NOMO-1 treated with DMSO at 0.1 percent for 48 hours (cell line): ENCODE data around the gene MED13L.

Experiments
- DNase-seq: peaks from one replicate; lab custom pipeline; 2025; ENCODE audit not compliant: unreplicated experiment; lab: John Stamatoyannopoulos, UW

Gene MED13L

DNA sequence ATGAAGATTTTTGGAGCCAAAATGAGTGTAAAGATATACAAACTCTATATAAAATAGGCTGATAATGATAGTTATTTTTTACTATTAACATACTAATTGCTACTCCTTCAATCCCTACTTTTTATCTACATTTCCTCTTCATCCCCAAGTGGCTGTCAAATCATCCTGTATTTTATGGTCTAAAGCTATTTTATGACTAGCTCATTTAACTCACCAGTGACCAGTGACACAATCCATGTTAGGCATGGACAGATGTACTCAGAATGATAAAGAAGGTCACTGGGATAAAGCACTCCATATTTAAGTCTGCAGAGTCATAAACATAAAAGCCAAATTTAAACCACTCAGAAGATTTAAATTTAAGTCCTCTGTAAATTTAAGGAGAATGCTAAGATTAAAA, 183.0 kb downstream of the MED13L start:
- DNase-seq: no peak

DNA sequence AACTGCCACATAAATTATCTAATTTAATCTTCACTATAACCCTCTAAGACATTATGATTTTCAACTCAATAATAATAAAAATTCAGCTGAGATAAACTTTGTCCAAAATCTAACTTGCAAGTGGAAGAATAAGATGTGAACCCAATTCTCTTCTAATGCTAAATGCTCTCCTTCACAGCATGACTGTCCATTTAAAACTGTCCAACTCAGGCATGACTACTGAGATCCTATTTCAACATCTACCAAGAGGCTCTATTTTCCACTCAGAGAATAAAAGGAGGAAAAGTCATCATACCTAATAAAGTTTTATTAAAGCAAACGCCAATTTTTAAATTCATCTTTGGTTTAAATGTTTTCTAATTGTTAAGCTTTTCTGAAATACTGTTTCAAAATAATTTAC, 183.6 kb downstream of the MED13L start:
- no peak for DNase-seq

DNA sequence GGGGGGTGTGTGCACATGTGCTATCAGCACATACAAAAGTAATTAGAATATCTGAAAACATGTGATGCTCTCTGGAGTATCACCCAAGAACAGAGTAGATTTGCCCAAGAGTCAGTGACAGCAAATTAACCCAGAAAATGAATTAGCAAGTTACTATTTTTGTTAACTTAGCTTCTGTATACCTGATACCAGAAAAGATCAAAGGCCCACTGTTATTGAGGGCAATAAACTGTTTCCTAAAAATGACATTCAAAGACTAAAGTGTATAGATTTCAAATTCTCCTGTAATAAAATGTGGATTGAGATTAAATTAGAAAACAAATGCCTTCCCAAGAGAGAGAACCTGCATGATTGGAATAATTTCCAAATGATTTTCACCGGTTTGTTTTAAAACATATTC, 184.7 kb downstream of the MED13L start:
- DNase-seq: no peak

DNA sequence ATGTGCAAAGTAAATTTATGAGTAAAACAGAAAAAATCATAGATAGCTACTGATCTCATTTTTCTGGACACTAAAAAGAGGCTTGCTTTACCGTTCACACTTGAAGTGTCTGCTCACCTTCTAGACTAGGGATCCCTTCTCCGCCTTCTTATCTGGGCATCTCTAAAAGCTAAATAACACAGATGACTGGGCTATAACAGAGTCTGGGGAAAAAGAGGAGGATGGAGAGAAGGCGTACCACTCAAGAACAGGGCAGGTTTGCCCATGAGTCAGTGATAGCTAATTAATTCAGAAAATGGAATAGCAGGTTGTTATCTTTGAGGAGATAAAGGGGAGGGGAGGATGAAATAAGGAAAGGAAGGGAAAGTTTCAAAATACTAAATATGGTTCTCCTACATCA, 185.3 kb downstream of the MED13L start:
- no peak for DNase-seq

DNA sequence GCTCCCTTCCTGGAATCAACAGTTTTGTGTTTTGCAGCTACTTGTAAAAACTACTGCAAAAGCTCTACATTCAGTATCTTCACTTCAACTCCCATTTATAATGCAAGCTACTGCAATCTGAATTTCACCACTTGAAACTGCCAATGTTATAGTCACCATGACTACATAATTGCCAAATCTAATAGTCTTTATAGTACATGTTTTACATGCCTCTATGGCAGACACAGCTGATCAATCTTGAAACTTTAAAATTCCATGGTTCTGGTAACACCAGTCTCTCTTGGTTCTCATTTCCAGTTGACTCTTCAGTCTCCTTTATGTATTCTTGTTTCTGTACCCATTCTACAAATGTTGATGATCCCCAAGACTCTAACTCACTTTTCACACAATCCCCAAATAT, 185.9 kb downstream of the MED13L start:
- no peak for DNase-seq

DNA sequence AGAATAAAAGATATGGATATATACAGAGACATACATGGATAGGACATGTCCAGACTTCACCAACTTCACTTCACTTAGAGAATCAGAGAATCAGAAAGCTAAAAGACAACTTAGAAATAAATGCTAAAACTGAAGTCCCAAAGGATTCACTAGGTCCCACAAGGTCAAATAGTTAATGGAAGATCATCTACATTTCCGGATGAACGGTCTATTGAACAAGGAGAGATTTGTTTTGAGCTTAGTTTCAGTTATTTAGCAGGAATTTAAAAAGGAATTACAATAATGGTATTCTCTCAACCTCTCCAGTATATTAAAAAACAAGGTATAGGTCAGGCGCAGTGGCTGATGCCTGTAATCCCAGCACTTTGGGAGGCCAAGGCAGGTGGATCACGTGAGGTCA, 187.0 kb downstream of the MED13L start:
- DNase-seq: no peak

DNA sequence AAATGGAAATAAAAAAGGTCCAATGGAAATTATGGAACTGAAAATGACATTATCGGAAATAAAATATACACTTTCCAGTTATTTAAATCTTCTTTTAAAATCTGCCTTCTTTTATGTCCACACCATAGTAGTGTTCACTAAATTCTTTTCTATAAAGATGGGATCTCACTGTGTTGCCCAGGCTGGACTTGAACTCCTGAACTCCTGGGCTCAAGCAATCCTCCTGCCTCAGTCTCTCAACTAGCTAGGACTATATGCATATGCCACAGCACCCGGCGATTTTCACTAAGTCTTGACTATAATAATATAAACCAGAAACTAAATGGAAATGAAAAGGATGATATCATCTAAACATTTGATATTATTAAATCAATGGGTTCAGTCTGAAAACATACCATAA, 188.4 kb downstream of the MED13L start:
- no peak for DNase-seq

DNA sequence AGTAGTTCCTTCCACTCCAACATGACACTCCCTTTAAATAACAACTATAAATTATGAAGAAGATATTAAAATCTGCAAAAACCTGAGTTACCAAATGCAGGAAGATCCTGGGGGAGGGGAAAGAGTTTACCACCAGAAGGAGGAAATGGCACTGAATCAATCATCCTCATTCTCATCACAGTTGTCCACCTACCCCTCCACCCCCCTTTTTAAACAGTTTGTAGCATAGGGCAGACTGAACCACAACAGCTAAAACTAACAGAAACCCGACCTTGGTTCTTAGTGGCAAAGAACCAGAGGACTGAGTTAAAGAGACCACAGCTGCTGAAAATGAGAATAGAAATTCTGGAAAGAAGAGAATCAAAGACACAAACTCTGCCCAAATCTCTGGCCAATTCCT, 189.5 kb downstream of the MED13L start:
- DNase-seq: peak; percentile 61

DNA sequence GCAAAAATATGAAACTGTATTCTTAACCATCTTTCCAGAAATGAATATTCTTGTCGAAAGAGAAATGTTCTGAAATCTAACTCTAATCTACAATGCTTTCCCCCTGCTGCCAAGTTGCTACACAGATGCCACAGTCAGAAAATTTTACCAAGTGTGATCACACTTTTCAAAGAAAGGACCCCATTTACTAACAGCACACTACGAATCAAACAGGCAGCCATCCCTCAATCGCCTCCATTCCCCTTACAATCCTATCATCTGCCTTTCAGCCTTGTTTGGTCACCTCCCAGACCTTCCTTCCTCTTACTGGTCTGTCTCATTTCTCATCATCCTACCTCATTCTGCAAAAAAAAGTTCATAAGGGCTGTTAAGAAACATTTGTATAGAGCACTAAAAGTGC, 190.1 kb downstream of the MED13L start:
- DNase-seq: peak; percentile 36

DNA sequence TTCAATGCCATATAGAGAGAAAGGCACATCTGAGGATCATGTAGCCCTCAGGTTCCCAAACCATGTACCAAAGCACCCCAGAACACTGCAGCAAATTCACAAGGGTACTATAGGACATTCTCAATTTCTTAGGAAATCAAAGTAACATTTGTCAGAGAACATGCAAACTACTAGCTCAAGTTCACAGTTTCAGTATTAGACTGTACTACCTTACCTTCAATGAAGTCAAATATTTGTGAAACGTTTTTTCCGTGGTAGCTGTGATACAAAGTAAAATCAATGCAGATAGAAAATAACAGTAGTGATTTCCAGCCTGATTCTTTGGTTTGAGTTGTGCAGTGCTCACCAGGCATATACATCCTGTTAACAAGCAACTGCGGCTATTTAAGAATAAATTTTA, 197.1 kb downstream of the MED13L start:
- no peak for DNase-seq

DNA sequence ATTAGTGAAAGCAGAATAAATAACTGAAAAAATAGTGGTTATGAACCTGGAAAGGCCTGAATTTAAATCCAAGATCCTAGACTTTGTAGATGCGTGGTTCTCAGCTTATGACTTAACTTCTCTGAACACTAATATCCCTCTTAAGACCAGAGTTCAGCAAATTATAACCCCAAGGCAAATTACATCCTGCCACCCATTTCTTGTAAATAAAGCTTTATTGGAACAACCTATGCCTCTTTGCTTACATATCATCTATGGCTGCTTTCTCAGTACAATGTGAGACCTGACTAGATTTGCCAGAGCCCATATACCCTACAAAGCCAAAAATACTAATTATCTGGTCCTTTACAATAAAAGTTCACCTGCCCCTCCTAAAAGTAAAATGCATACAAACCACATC, 199.1 kb downstream of the MED13L start:
- no peak for DNase-seq

DNA sequence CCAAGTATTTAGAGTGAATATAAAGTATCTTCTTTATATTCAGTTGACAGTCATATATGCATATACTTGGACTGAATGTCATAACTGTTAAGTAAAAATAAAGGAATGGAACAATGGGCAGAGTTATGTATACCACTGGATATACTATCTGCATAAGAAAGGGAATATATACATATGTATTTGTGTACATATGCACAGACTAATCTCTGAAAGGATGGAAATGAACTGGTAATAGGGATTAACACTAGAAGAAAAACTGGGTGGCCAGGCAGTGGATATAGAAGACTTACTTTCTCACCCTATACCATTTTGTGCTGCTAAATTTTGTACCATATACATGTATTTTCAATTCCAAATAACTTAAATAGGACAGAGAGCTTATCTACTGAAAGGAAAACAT, 200.1 kb downstream of the MED13L start:
- DNase-seq: no peak

DNA sequence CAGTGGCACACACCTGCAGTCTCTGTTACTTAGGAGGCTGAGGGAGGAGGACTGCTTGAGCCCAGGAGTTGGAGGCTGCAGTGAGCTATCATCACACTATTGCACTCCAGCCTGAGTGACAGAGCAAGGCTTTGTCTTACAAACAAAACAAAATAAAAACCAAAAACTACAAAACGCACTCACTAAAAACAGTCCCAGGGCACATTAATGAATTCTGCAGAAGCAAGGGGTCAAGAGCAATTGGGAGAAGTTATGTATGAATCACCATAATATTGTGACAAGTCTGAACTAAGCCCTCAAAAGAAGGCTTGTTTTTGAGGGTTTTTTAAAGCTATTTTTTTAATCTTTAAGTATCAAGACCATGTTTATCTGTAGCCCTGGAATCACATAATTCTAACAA, 201.1 kb downstream of the MED13L start:
- DNase-seq: no peak

DNA sequence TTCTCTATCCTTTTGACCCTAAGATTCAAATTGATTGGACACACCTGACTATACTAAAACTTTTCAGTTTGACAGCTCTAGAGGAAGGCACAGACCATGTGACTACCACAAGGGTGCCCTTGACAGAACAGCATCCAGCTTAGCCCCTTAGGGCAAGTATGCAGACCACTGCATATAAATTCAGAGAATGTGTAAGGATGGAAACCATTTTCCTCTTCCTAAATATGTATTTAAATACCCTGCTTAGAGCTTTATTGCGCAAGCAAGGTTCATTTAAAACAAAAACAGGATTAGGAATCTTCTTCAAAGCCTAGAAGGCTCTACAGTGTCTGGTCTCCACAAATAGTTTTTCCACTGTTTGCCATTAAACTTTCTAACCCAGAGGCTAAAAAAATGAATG, 202.8 kb downstream of the MED13L start:
- DNase-seq: no peak

DNA sequence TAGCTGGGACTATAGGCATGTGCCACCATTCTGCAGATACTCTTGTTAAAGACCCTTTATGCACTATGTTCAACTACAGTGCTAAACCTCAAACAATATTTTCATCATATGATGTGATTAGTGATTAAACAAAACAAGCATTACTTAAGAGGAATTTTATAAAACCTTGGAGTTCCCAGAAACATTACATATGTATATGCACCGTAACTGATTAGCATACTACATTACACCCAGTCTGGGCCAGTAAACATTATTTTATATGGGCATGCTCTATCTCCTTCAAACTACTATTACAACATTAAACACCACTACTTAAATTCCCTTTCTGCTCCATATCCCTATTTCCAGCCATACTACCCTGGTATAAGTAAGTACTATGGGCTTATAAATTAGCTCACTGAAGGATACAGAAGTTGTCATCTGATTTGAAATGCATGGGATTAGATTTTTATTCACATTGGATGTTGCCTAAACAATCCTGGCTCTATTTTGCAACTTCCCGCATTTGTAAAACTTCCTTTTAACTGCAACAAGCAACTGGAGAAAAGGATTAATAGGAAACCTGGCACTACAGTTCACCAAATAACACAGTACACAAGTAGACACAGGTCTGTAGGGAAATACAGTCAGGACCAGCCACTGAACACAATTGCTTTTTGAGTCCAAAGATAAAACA, 205.8 kb downstream of the MED13L start:
- no peak for DNase-seq

DNA sequence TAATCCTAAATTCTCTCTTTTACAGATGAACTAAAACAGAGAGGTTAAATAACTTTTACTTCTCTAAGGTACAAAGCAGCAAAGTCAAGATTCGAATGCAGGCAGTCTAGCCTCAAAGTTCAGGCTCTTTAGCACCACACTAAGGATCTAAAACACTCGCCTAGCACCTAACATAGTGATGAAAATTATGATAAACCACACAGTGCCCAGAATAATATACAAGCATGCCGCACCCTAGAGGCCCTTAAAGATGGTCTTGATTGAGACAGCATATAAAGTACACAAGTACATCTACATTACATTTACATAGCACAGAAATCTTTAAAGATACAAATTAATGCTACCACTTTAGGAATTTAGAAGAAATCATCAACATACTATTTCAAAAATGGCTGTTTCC, 207.0 kb downstream of the MED13L start:
- no peak for DNase-seq

DNA sequence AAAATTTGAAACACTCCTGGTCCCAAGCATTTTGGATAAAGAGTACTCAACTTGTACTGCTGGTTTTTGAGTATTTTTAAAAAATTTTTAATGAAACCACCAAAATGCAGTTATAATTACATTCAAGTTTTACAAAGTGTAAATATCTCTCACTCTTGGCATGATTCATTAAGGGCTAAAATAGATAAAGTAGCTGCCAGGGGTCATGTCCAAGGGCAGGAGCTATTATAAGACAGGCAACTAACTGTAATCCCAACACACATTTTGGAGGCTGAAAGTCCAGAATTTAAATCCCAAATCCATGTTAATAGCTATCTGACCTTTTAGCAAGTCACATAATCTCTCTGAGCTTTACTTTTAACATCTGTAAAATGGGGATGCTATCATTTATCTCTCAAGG, 207.6 kb downstream of the MED13L start:
- DNase-seq: no peak

DNA sequence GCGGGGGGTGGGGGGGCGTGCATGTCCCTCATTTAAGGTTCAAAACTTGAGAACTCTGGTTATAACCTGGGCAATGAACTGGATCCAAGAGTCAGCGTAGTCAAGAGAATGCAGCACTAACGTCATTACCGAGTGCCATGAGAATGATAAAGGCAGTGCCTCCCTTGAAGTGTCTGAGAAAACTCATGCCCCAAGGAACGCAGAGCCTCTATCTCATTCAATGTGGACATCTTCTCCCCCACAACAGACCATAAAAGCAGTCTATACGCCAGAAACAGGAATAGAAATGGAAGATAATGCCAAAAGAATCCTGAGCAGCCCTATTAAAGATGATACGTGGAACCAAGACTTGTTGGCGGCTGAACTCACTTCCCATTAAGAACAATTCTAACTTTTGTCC, 208.6 kb downstream of the MED13L start:
- no peak for DNase-seq

DNA sequence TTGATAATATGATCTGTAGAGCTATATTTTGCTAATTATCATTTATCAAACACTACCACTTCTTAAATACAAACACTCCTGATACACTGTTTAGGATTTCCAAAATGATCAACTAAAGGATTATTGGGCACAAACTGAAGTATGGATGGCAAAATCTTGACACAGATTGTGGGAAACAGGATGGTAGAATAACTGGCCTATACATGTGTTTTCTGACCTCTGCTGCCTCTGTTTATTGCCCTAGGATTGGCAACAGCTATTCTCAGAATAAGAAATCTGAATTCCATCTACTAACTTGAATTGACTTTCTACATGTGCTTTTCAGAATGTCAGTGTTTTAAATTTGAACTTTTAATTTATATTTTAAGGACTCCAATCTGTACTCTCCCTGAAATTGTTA, 209.1 kb downstream of the MED13L start:
- no peak for DNase-seq

DNA sequence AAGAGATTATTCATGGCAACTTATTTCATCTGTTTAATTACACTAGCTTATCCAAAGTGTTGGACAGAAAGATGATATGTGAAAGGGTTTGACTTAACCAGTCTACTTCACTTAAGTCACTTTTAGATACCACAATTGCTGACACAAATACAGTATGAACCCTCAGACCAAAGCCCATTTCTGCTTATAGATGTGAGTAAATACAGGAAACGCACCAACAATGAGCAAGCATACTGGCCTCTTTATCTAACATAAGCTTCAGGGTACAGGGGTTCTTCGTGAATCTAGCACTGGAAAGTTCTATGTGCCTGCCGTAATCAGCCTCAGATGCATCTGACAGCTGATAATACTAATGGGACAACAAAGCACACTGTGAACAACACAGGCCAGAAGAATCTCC, 209.6 kb downstream of the MED13L start:
- no peak for DNase-seq

DNA sequence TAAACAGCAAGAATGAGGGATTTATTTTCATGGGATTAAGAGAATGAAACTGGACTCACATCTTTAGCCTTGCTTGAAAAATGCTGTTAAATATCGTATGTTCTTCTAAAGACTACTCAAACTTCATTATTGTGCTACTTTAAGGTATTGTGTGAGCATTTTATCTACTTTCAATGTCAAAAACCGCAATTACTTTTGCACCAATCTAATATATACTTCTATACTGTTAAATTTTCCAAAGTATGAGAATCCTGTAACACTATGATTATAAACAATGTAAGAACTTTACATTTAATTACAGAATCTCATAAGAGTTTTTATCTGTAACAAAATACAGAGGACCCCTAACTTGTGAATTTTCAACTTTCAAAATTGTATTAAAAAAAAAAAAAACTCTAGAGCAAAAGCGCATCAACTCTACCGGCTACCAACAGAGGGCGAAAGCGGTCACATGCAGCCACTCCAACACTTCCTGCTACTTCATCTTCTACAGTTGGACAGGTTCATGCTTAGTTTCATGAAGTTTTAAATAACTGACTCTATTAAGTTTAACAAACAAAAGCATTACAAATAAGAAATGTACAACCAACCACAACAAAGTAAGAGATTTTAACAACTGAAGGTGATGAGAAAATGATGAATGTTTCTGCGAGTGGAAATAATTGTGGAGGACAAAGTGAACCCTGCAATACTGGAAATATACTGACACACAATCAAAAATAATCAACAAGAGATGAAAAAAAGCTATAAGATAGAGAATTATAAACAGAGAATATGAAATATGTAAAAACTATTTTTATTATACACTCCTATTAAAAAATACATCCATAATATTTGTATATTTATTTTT, 210.9 kb downstream of the MED13L start:
- DNase-seq: peak; percentile 61

DNA sequence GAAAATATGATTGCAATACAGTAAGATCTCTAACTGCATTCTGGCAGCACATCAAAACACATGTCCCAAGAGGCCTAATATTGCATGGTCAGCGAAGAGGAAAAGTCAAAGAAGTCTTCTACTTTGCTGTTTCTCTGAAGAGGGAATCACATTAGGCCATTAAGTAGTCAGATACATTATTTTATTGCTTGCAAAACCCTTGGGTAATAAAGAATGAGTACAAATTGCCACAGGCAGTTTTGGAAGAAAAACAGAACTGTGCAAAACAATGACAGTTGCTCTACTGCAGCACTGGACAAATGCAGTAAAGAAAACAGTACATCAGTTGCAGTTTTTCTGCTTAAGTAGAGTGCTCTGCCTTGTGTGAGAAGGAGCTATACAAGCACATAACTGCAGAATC, 211.9 kb downstream of the MED13L start:
- DNase-seq: no peak

DNA sequence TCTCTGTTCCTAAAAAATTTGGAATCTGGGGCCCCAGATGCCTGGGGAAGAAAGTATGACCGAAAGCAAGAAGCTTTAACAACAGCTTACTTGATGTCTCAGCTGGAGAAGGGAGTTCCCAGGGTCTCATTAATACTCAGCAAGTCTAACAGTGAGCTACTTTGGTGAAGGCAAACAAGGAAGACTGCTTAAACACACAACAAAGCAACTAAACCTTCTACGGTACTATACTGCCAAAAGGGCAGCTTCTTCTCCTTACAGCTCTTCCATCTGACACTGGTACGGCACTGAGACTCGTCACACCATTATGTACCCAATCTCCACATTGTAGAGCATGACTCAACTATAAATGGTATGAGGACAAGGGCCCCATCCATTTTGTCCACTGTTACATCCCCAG, 213.0 kb downstream of the MED13L start:
- DNase-seq: no peak
